ENCODE data around the gene PPP6R2.

PPP6R2 gene

GRCh38 chr22:50483556-50483955, 140.4 kb downstream of the PPP6R2 start:
- Mint-ChIP-seq H3K4me1 (peaks cover 34% of the 10 kb centered on the region), H3K27ac (no peak overlapping the region), H3K27me3 (ENCODE audit: low read depth, poor library complexity) (peaks cover 35% of the 10 kb centered on the region), H3K36me3 (ENCODE audit: low read depth) (no peaks in the 10 kb centered on the region), H3K9me3 (peaks cover 8% of the 10 kb centered on the region), H3K4me3 (no peak overlapping the region)
- TF ChIP-seq CTCF (IDR thresholded peaks at IDR 0.05), result no peak
- no peak for DNase-seq

- DNase-seq, result no peak
- H3K27ac Mint-ChIP-seq, result no peak overlapping the region
- H3K36me3 Mint-ChIP-seq (ENCODE audit: low read depth), result no peaks in the 10 kb centered on the region
- peaks cover 8% of the 10 kb centered on the region for H3K9me3 Mint-ChIP-seq
- no peak overlapping the region for H3K4me3 Mint-ChIP-seq
- no peak for TF ChIP-seq CTCF (IDR thresholded peaks at IDR 0.05)
- H3K27me3 Mint-ChIP-seq (ENCODE audit: low read depth, poor library complexity), result peaks cover 28% of the 10 kb centered on the region
- H3K4me1 Mint-ChIP-seq, result peaks cover 34% of the 10 kb centered on the region
Measured at GRCh38 chr22:50483977-50484853, 141.1 kb downstream of the PPP6R2 start.

- no peak for TF ChIP-seq CTCF (IDR thresholded peaks at IDR 0.05)
- Mint-ChIP-seq H3K9me3 (no peaks in the 10 kb centered on the region), H3K4me3 (no peak overlapping the region), H3K27me3 (ENCODE audit: low read depth, poor library complexity) (peaks cover 15% of the 10 kb centered on the region), H3K27ac (peak overlapping the region; percentile 90), H3K4me1 (peaks cover 27% of the 10 kb centered on the region), H3K36me3 (ENCODE audit: low read depth) (no peaks in the 10 kb centered on the region)
- DNase-seq, result no peak
Measured at GRCh38 chr22:50485221-50486131, 142.3 kb downstream of the PPP6R2 start.

GRCh38 chr22:50486561-50487289, 143.6 kb downstream of the PPP6R2 start, which contains the start of gene MIOX:
Gene MIOX (plus strand): TSS chr22:50486859. CDS start chr22:50486898, 39 bp downstream.
- peak within 1 kb of the TSS; percentile 90 for H3K27ac Mint-ChIP-seq
- peaks cover 10% of the 10 kb centered on the region for H3K27me3 Mint-ChIP-seq (ENCODE audit: low read depth, poor library complexity)

More at GRCh38 chr22:50486561-50487289, 143.6 kb downstream of the PPP6R2 start, which contains the start of gene MIOX:
- DNase-seq, result no peak
- peaks cover 35% of the 10 kb centered on the region for H3K4me1 Mint-ChIP-seq
- TF ChIP-seq CTCF (IDR thresholded peaks at IDR 0.05), result no peak
- no peak within 1 kb of the TSS for H3K4me3 Mint-ChIP-seq
- no peaks in the 10 kb centered on the region for H3K36me3 Mint-ChIP-seq (ENCODE audit: low read depth)
- H3K9me3 Mint-ChIP-seq, result no peaks in the 10 kb centered on the region

All from nephron progenitor cell (in vitro differentiated cells).